ENCODE measurements around the gene LDLRAD3. TPM values are rescaled to one million over a fixed set of nuclear protein-coding genes. Genes with fewer than 3 reads are reported as not detected.

The LDLRAD3 gene
- total and polyA plus RNA-seq, 12 donors, result 5.4 to 16.7 (median 10.2) TPM

- DNase-seq, result no peak
- intact Hi-C loops (cut with DNase I), result no loop called here
- no peak overlapping the region for H3K27ac ChIP-seq
- H3K4me1 ChIP-seq (replicated peaks in 1 of 2), result peaks cover 0 to 21% of the 10 kb centered on the region in 2 donors
- no peaks in the 10 kb centered on the region for H3K36me3 ChIP-seq (replicated peaks in 1 of 2)
- no peak for TF ChIP-seq CTCF (IDR thresholded peaks at IDR 0.05)
- no peak for TF ChIP-seq POLR2A (IDR thresholded peaks at IDR 0.05)
- 92 to 99% (median 96%) methylated on average over 8 of the region's 8 CpGs for WGBS, 4 donors
- H3K27me3 ChIP-seq, result no peaks in the 10 kb centered on the region
- no peak overlapping the region for H3K4me3 ChIP-seq
- no peaks in the 10 kb centered on the region for H3K9me3 ChIP-seq (replicated peaks in 1 of 3)
Observed at GRCh38 chr11:36228689-36229088, 284.8 kb downstream of the LDLRAD3 start.

GRCh38 chr11:36229091-36229705, 285.3 kb downstream of the LDLRAD3 start:
- intact Hi-C loops (cut with DNase I), result no loop called here
- Histone ChIP-seq H3K4me1 (replicated peaks in 1 of 2) (peaks cover 0 to 21% of the 10 kb centered on the region in 2 donors), H3K4me3 (no peak overlapping the region), H3K27me3 (no peaks in the 10 kb centered on the region), H3K9me3 (replicated peaks in 1 of 3) (no peaks in the 10 kb centered on the region), H3K27ac (no peak overlapping the region), H3K36me3 (replicated peaks in 1 of 2) (no peaks in the 10 kb centered on the region)
- TF ChIP-seq POLR2A (IDR thresholded peaks at IDR 0.05), result no peak
- TF ChIP-seq CTCF (IDR thresholded peaks at IDR 0.05), result no peak
- 92 to 95% (median 94%) methylated on average over 12 of the region's 12 CpGs for WGBS, 4 donors
- DNase-seq, result no peak

GRCh38 chr11:36230779-36231699, 287.2 kb downstream of the LDLRAD3 start:
- 51 to 59% (median 54%) methylated on average over 11 of the region's 11 CpGs for WGBS, 4 donors
- no peak for DNase-seq
- intact Hi-C loops (cut with DNase I), result no loop called here
- TF ChIP-seq POLR2A (IDR thresholded peaks at IDR 0.05), result no peak
- no peak for TF ChIP-seq CTCF (IDR thresholded peaks at IDR 0.05)
- no peaks in the 10 kb centered on the region for H3K27me3 ChIP-seq
- no peaks in the 10 kb centered on the region for H3K36me3 ChIP-seq (replicated peaks in 1 of 2)
- H3K4me3 ChIP-seq, result no peak overlapping the region
- H3K27ac ChIP-seq, result peak overlapping the region in 1 of 5 donors; percentile 41
- peaks cover 0 to 26% of the 10 kb centered on the region in 2 donors for H3K4me1 ChIP-seq (replicated peaks in 1 of 2)
- no peaks in the 10 kb centered on the region for H3K9me3 ChIP-seq (replicated peaks in 1 of 3)

- Histone ChIP-seq H3K27ac (no peak overlapping the region), H3K4me3 (no peak overlapping the region), H3K27me3 (no peaks in the 10 kb centered on the region), H3K36me3 (replicated peaks in 1 of 2) (no peaks in the 10 kb centered on the region), H3K9me3 (replicated peaks in 1 of 3) (no peaks in the 10 kb centered on the region), H3K4me1 (replicated peaks in 1 of 2) (peaks cover 0 to 26% of the 10 kb centered on the region in 2 donors)
- WGBS, 4 donors, result 53 to 66% (median 58%) methylated on average over 3 of the region's 3 CpGs
- intact Hi-C loops (cut with DNase I), result no loop called here
- no peak for DNase-seq
- TF ChIP-seq POLR2A (IDR thresholded peaks at IDR 0.05), result no peak
- no peak for TF ChIP-seq CTCF (IDR thresholded peaks at IDR 0.05)
Observed at GRCh38 chr11:36233204-36233603, 289.3 kb downstream of the LDLRAD3 start.

All from adrenal gland (tissue), 12 donors.